HG03558 (cell line): ENCODE data around the gene CCDC7.
"Not testable (repeated sequence)": the region's sequence is repeated elsewhere in the genome, so short reads cannot be mapped to it uniquely, and the experiment has no call there.

Experiments used
- ATAC-seq: cut with Tn5 transposase; IDR thresholded peaks from one replicate; pipeline ENCODE4 v1.9.1; 2021; ENCODE audit warnings: moderate number of reproducible peaks; ENCODE audit not compliant: unreplicated experiment; ENCODE audit errors: extremely low read depth

CCDC7 gene

GRCh38 chr10:32540691-32541470 lies 94.9 kb downstream of the CCDC7 start:
- ATAC-seq = no peak

GRCh38 chr10:32548208-32548607 lies 102.3 kb downstream of the CCDC7 start:
- ATAC-seq = no peak

- ATAC-seq = no peak
These were observed 110.9 kb downstream of the CCDC7 start for GRCh38 chr10:32556783-32557395.

- ATAC-seq = not testable (repeated sequence)
These were observed 116.8 kb downstream of the CCDC7 start for GRCh38 chr10:32562695-32563094.

- ATAC-seq = no peak
These were observed 131.5 kb downstream of the CCDC7 start for GRCh38 chr10:32577448-32577847.

GRCh38 chr10:32582946-32583345 lies 137.0 kb downstream of the CCDC7 start:
- ATAC-seq = no peak

- ATAC-seq = not testable (repeated sequence)
These were observed 152.1 kb downstream of the CCDC7 start for GRCh38 chr10:32598022-32598421.

- no peak for ATAC-seq
These were observed 154.4 kb downstream of the CCDC7 start for GRCh38 chr10:32600317-32600716.

- ATAC-seq = not testable (repeated sequence)
These were observed 155.6 kb downstream of the CCDC7 start for GRCh38 chr10:32601562-32601961.

- ATAC-seq = no peak
These were observed 159.8 kb downstream of the CCDC7 start for GRCh38 chr10:32605787-32606186.

GRCh38 chr10:32610543-32610942 lies 164.6 kb downstream of the CCDC7 start:
- ATAC-seq = not testable (repeated sequence)

- ATAC-seq = no peak
These were observed 170.5 kb downstream of the CCDC7 start for GRCh38 chr10:32616438-32616837.

GRCh38 chr10:32618482-32618881 lies 172.5 kb downstream of the CCDC7 start:
- ATAC-seq = no peak

- no peak for ATAC-seq
These were observed 176.0 kb downstream of the CCDC7 start for GRCh38 chr10:32621969-32622368.

- no peak for ATAC-seq
These were observed 176.5 kb downstream of the CCDC7 start for GRCh38 chr10:32622409-32622808.

- ATAC-seq = no peak
These were observed 181.2 kb downstream of the CCDC7 start for GRCh38 chr10:32627183-32627582.

- no peak for ATAC-seq
These were observed 184.0 kb downstream of the CCDC7 start for GRCh38 chr10:32629910-32630309.

GRCh38 chr10:32646535-32646934 lies 200.6 kb downstream of the CCDC7 start:
- no peak for ATAC-seq

- ATAC-seq = no peak
These were observed 204.3 kb downstream of the CCDC7 start for GRCh38 chr10:32650246-32650655.

- ATAC-seq = not testable (repeated sequence)
These were observed 211.5 kb downstream of the CCDC7 start for GRCh38 chr10:32657430-32657829.

- no peak for ATAC-seq
These were observed 215.4 kb downstream of the CCDC7 start for GRCh38 chr10:32661346-32661745.
